ENCODE results near the gene TSC22D3.
"Not testable (repeated sequence)": the region's sequence is repeated elsewhere in the genome, so short reads cannot be mapped to it uniquely, and the experiment has no call there.

The TSC22D3 gene

GRCh38 chrX:107775734-107776511 is at the start of gene TSC22D3:
Gene TSC22D3, minus strand, starts transcription at chrX:107775787. Its CDS starts 368 bp downstream, at chrX:107775419.
- H3K9ac ChIP-seq (ENCODE audit: low read length), result peak within 1 kb of the TSS; percentile 73
- peaks cover 10% of the 10 kb centered on the region for H3K27me3 ChIP-seq (ENCODE audit: control insufficient read depth, insufficient read depth, low read length)
- peaks cover 5% of the 10 kb centered on the region for H3K4me1 ChIP-seq (ENCODE audit: control insufficient read depth, insufficient read depth, low read length)
- peak within 1 kb of the TSS; percentile 68 for H3K27ac ChIP-seq (ENCODE audit: low read depth, low read length)
- peak within 1 kb of the TSS; percentile 74 for H3K4me3 ChIP-seq (ENCODE audit: low read length)
- no peaks in the 10 kb centered on the region for H3K36me3 ChIP-seq (ENCODE audit: control insufficient read depth, insufficient read depth, low read length)

- H3K27me3 ChIP-seq (ENCODE audit: control insufficient read depth, insufficient read depth, low read length), result no peaks in the 10 kb centered on the region
- H3K36me3 ChIP-seq (ENCODE audit: control insufficient read depth, insufficient read depth, low read length), result no peaks in the 10 kb centered on the region
- H3K4me3 ChIP-seq (ENCODE audit: low read length), result no peak overlapping the region
- no peak overlapping the region for H3K9ac ChIP-seq (ENCODE audit: low read length)
- no peaks in the 10 kb centered on the region for H3K4me1 ChIP-seq (ENCODE audit: control insufficient read depth, insufficient read depth, low read length)
- H3K27ac ChIP-seq (ENCODE audit: low read depth, low read length), result no peak overlapping the region
Measured at GRCh38 chrX:107823456-107823855, 47.9 kb upstream of the TSC22D3 start.

DNA sequence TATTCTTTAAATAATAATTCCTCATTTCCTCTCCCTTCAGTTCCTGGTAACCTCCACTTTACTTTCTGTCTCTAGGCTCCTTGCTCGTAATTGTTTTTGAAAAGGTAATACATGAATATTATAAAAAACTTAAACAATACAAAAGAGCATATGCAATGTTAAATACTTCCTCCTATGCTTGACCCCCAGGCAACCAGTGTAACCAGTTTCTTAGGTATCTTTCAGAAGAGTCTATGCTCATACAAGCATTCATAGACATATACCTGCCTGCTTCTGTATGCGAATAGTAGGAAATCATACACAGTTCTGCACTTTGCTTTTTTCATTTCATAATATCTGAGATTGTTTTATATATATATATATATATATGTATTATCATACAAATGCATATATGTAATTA is 47.5 kb upstream of the TSC22D3 start:
- Histone ChIP-seq H3K4me3 (ENCODE audit: low read length) (no peak overlapping the region), H3K27ac (ENCODE audit: low read depth, low read length) (no peak overlapping the region), H3K9ac (ENCODE audit: low read length) (no peak overlapping the region), H3K4me1 (ENCODE audit: control insufficient read depth, insufficient read depth, low read length) (no peaks in the 10 kb centered on the region), H3K27me3 (ENCODE audit: control insufficient read depth, insufficient read depth, low read length) (no peaks in the 10 kb centered on the region), H3K36me3 (ENCODE audit: control insufficient read depth, insufficient read depth, low read length) (no peaks in the 10 kb centered on the region)

DNA sequence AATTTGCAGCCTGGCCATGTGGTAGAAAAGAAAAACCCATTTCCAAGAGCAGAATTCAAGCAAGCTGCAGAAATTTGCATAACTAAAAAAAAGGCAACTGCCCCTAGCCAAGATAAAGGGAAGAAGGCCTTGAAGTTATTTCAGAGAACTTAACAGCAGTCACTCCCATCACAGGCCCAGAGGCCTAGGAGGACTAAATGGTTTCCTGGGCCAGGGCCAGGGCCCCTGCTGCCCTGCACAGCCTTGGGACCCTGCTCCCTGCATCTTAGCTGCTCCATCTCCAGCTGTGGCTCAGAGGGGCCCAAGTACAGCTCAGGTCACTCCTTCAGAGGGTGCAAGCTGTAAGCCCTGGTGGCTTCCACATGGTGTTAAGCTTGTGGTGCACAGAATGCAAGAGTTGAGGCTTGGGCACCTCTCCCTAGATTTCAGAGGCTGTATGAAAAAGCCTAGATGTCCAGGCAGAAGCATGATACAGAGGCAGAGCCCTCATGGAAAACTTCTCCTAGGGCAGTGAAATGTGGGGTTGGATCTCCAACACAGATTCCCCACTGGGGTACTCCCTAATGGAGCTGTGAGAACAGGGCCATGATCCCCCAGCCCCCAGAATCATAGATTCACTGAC is 43.4 kb upstream of the TSC22D3 start:
- H3K4me1 ChIP-seq (ENCODE audit: control insufficient read depth, insufficient read depth, low read length), result no peaks in the 10 kb centered on the region
- H3K36me3 ChIP-seq (ENCODE audit: control insufficient read depth, insufficient read depth, low read length), result no peaks in the 10 kb centered on the region
- H3K27me3 ChIP-seq (ENCODE audit: control insufficient read depth, insufficient read depth, low read length), result no peaks in the 10 kb centered on the region
- H3K4me3 ChIP-seq (ENCODE audit: low read length), result no peak overlapping the region
- no peak overlapping the region for H3K27ac ChIP-seq (ENCODE audit: low read depth, low read length)
- H3K9ac ChIP-seq (ENCODE audit: low read length), result no peak overlapping the region

DNA sequence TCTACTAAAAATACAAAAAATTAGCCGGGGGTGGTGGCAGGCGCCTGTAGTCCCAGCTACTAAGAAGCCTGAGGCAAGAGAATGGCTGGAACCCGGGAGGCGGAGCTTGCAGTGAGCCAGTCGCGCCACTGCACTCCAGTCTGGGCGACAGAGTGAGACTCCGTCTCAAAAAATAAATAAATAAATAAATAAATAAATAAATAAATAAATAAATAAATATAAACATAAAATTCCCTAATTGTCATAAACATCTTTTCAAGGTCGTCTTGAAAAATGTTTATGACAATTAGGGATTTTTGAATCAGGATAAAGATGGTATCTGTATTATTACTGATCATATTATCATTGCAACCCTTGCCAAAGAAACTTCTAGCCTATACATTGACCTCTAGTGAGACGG is 34.5 kb upstream of the TSC22D3 start:
- H3K4me3 ChIP-seq (ENCODE audit: low read length); H3K27ac ChIP-seq (ENCODE audit: low read depth, low read length); H3K9ac ChIP-seq (ENCODE audit: low read length); H3K27me3 ChIP-seq (ENCODE audit: control insufficient read depth, insufficient read depth, low read length); H3K4me1 ChIP-seq (ENCODE audit: control insufficient read depth, insufficient read depth, low read length); H3K36me3 ChIP-seq (ENCODE audit: control insufficient read depth, insufficient read depth, low read length): not testable (repeated sequence)

- Histone ChIP-seq H3K36me3 (ENCODE audit: control insufficient read depth, insufficient read depth, low read length) (no peaks in the 10 kb centered on the region), H3K9ac (ENCODE audit: low read length) (no peak overlapping the region), H3K4me1 (ENCODE audit: control insufficient read depth, insufficient read depth, low read length) (no peaks in the 10 kb centered on the region), H3K4me3 (ENCODE audit: low read length) (no peak overlapping the region), H3K27me3 (ENCODE audit: control insufficient read depth, insufficient read depth, low read length) (no peaks in the 10 kb centered on the region), H3K27ac (ENCODE audit: low read depth, low read length) (no peak overlapping the region)
Measured at GRCh38 chrX:107805179-107805578, 29.6 kb upstream of the TSC22D3 start.

DNA sequence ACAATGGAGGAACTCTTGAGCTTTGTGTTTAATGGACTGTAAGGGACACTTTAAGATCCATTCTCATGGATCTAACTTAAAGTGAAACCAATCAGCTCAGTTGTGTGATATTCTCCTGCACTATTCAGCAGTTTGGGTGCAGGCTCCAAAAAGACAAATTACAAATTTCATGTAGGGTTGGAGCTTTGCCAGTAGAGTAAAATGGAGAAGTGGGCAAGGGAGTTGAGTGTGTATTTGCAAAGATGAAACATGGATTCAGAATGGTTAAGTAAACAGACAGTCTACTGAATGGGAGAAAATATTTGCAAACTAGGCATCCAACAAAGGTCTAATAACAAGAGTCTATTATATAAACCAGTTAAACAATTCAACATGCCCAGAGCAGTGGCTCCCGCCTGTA is 28.8 kb upstream of the TSC22D3 start:
- H3K36me3 ChIP-seq (ENCODE audit: control insufficient read depth, insufficient read depth, low read length), result no peaks in the 10 kb centered on the region
- H3K27ac ChIP-seq (ENCODE audit: low read depth, low read length), result no peak overlapping the region
- no peak overlapping the region for H3K4me3 ChIP-seq (ENCODE audit: low read length)
- no peaks in the 10 kb centered on the region for H3K27me3 ChIP-seq (ENCODE audit: control insufficient read depth, insufficient read depth, low read length)
- H3K9ac ChIP-seq (ENCODE audit: low read length), result no peak overlapping the region
- no peaks in the 10 kb centered on the region for H3K4me1 ChIP-seq (ENCODE audit: control insufficient read depth, insufficient read depth, low read length)

DNA sequence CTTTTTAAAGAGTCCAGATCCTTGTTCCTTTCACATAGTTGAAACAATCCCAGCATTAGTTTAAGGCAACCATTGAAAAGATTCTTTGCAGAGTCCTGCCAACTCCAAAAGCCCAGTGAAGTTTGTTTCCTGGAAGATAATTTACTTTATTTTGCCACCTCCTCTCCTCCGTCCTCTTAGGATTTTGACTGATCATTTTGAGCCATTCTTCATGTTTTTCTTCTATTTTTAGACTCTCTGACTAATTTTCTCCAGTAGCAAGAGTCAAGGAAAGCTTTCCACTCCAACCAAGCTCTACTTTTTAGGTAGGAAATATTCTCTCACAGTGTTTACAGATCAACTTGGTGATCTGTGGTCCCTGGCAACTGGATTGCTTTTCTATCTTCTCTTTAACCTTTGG is 12.2 kb upstream of the TSC22D3 start:
- Histone ChIP-seq H3K4me1 (ENCODE audit: control insufficient read depth, insufficient read depth, low read length) (no peaks in the 10 kb centered on the region), H3K4me3 (ENCODE audit: low read length) (no peak overlapping the region), H3K36me3 (ENCODE audit: control insufficient read depth, insufficient read depth, low read length) (no peaks in the 10 kb centered on the region), H3K27me3 (ENCODE audit: control insufficient read depth, insufficient read depth, low read length) (no peaks in the 10 kb centered on the region), H3K27ac (ENCODE audit: low read depth, low read length) (no peak overlapping the region), H3K9ac (ENCODE audit: low read length) (no peak overlapping the region)

DNA sequence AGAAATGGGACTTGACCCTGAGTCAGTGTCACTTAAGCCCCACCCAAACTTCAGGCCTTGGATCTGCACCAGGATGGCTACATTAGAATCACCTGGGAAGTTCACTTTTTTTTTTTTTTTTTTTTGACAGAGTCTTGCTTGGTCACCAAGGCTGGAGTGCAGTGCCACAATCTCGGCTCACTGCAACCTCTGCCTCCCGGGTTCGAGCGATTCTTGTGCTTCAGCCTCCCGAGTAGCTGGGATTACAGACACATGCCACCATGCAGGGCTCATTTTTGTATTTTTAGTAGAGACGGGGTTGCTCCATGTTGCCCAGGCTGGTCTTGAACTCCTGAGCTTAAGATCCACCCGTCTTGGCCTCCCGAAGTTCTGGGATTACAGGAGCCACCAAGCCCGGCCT is 4.9 kb upstream of the TSC22D3 start:
- H3K4me3 ChIP-seq (ENCODE audit: low read length), result no peak overlapping the region
- no peak overlapping the region for H3K27ac ChIP-seq (ENCODE audit: low read depth, low read length)
- H3K4me1 ChIP-seq (ENCODE audit: control insufficient read depth, insufficient read depth, low read length), result no peaks in the 10 kb centered on the region
- H3K36me3 ChIP-seq (ENCODE audit: control insufficient read depth, insufficient read depth, low read length), result no peaks in the 10 kb centered on the region
- peaks cover 3% of the 10 kb centered on the region for H3K27me3 ChIP-seq (ENCODE audit: control insufficient read depth, insufficient read depth, low read length)
- H3K9ac ChIP-seq (ENCODE audit: low read length), result no peak overlapping the region

- Histone ChIP-seq H3K27ac (ENCODE audit: low read depth, low read length) (peak within 1 kb of the TSS; percentile 60), H3K4me1 (ENCODE audit: control insufficient read depth, insufficient read depth, low read length) (peaks cover 5% of the 10 kb centered on the region), H3K4me3 (ENCODE audit: low read length) (peak within 1 kb of the TSS; percentile 74), H3K27me3 (ENCODE audit: control insufficient read depth, insufficient read depth, low read length) (peaks cover 10% of the 10 kb centered on the region), H3K36me3 (ENCODE audit: control insufficient read depth, insufficient read depth, low read length) (no peaks in the 10 kb centered on the region), H3K9ac (ENCODE audit: low read length) (peak within 1 kb of the TSS; percentile 47)
Measured at GRCh38 chrX:107777536-107777832, 1.9 kb upstream of the TSC22D3 start, which contains the start of gene NCBP2L. Gene NCBP2L, plus strand, starts transcription at chrX:107777733. Its CDS starts 16,488 bp downstream, at chrX:107794221.

- Histone ChIP-seq H3K27ac (ENCODE audit: low read depth, low read length) (peak overlapping the region; percentile 60), H3K4me1 (ENCODE audit: control insufficient read depth, insufficient read depth, low read length) (peaks cover 5% of the 10 kb centered on the region), H3K4me3 (ENCODE audit: low read length) (peak overlapping the region; percentile 74), H3K27me3 (ENCODE audit: control insufficient read depth, insufficient read depth, low read length) (peaks cover 10% of the 10 kb centered on the region), H3K9ac (ENCODE audit: low read length) (peak overlapping the region; percentile 47), H3K36me3 (ENCODE audit: control insufficient read depth, insufficient read depth, low read length) (no peaks in the 10 kb centered on the region)
Measured at GRCh38 chrX:107776649-107777535, 1.3 kb upstream of the TSC22D3 start.

DNA sequence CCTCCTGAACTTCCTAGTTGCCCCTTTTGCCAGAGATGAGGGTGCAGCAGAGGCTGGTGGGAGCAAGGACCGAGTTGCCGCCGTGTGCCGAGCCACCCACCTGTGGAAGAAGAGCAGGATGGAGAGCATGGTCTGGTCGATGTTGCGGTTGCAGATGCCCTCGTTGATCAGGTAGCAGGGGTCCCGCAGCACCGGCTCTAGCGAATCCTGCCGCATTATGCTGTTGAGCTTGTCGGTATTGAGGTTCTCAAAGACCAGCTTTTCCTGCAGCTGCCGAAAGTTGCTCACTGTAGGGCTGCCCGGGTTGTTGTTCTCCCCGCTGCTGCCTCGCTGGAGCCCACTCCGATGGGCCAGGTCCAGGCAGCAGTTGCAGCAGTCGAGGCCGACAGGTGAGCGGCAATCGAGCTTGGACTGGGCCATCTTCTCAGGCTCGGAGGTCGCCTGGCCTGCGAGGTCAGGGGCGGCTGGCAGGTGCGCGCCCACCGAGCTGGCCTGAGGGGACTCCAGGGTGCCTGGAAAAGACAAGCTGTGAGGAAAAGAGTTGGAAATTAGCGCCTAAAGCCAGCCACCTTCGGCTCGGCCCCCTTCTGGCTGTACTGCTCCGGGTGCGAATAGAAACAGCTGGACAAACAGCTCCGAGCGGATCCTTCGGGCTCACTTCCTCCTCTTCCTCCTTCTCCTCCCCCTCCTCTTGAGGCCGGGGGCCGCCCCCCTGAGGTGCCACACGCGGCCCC is 420 bp downstream of the TSC22D3 start:
- Histone ChIP-seq H3K4me3 (ENCODE audit: low read length) (peak overlapping the region; percentile 74), H3K4me1 (ENCODE audit: control insufficient read depth, insufficient read depth, low read length) (peaks cover 5% of the 10 kb centered on the region), H3K27ac (ENCODE audit: low read depth, low read length) (peak overlapping the region; percentile 68), H3K36me3 (ENCODE audit: control insufficient read depth, insufficient read depth, low read length) (no peaks in the 10 kb centered on the region), H3K27me3 (ENCODE audit: control insufficient read depth, insufficient read depth, low read length) (peaks cover 10% of the 10 kb centered on the region), H3K9ac (ENCODE audit: low read length) (peak overlapping the region; percentile 73)

All from rectal smooth muscle tissue (tissue), 1 donor.